ENCODE results near the gene GABRR1.

GABRR1 gene

GRCh38 chr6:89214197-89214596, 3.0 kb downstream of the GABRR1 start:
- no peak for DNase-seq

DNA sequence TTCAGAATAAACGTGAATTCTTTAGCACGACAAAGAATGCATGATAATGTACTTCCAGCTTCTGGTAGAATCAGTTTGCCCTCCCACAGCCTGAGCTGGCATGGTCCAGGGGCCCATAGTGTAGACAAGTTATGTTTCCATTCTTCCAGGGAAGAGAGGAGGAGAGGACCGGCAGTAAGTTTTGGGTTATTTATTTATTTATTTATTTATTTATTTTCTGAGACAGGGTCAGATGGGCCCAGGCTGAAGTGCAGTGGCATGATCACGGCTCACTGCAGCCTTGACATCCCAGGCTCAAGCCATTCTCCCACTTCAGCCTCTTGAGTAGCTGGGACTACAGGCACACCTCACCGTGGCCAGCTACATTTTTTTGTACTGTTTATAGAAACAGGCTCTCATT, 4.7 kb downstream of the GABRR1 start:
- DNase-seq = no peak

- DNase-seq = peak; percentile 16
These were observed 7.7 kb downstream of the GABRR1 start for GRCh38 chr6:89209457-89209856.

DNA sequence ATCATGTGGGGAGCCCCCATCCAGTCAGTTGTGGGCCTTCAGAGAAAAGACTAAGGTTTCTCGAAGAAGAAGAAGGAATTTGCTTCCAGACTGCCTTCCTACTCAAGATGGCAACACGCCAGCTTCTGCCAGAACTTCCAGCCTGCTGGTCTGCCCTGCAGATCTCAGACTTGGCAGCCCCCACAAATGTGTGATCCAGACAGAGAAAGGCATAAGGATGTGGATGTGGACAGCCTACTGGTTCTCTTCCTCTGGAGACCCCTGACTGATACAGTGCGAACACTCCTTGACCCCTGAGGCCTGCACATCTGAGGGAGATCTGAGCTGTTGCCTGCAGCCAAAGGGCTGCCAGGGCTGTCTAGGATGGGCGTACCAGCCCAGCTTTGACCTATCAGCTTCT, 8.6 kb downstream of the GABRR1 start:
- no peak for DNase-seq

GRCh38 chr6:89205819-89206218, 11.3 kb downstream of the GABRR1 start:
- DNase-seq = no peak

DNA sequence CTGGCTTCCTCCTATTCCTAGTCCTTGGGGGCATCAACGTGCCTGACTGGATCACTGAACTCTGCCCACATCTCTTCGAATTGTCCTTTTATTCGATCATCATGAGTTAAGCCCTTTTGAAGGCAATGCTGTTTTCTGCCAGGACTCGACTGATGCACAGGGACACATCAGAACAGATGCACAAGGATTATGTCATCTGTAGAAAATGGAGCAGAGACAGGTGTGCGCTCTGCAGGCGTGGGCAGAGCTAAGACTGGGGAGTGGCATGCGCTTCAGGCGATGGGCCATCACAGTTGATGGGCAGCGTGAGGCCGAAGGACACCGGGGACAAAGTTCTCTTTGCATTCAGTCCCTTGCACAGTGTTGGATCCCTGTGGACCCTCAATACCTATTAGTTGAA, 13.1 kb downstream of the GABRR1 start:
- peak; percentile 2 for DNase-seq

- DNase-seq = no peak
These were observed 16.4 kb downstream of the GABRR1 start for GRCh38 chr6:89200706-89201215.

- DNase-seq = no peak
These were observed 17.6 kb downstream of the GABRR1 start for GRCh38 chr6:89199579-89199978.

- DNase-seq = no peak
These were observed 18.9 kb downstream of the GABRR1 start for GRCh38 chr6:89198235-89198634.

GRCh38 chr6:89197141-89197540, 20.0 kb downstream of the GABRR1 start:
- no peak for DNase-seq

DNA sequence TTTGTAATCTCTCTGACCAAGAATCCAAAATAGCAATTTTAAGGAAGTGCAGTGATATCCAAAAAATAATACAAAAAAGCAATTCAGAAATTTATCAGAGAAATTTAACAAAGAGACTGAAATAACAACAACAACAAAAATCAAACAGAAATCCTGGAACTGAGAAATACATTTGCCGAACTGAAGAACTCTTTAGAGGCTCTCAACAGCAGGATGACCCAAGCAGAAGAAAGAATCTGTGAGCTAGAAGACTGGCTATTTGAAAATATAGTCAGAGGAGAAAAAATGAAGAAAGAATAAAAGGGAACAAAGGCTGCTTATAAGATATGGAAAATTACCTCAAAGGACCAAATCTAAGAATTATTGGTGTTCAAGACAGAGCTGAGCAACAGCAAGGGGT, 22.6 kb downstream of the GABRR1 start:
- no peak for DNase-seq

GRCh38 chr6:89190741-89191140, 26.4 kb downstream of the GABRR1 start:
- DNase-seq = no peak

DNA sequence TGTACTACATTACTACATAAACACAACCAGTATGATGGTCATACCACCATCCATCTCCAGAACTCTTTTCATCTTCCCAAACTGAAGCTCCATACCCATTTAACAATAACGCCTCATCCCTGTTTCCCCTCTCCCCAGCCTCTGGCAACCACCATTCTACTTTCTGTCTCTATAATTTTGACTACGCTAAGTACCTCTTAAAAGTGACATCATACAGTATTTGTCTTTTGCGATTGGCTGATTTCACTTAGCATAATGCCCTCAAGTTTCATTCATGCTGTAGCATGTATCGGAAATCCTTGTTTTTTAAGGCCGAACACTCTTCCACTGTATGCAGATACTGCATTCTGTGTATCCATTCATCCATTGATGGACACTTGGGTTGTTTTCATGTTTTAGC, 29.7 kb downstream of the GABRR1 start:
- no peak for DNase-seq

DNA sequence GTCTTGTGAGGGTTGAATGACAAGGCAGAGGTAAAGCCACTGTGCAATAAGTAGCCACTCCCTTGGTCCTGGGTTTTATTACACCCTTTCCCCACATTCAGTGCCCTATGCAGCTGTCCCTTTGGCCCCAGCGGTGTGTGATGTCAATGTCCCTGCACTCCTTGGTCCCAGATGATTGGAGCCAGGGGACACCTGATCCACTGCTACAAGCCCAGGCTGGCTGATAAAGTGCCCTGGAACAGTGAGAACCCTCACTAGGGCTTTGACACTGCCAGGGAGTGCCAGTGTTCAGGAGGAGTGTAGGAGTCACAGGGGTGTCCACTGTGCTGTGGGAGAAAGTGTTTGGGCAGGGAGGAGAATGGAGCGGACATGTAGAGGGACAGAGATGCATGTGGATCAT, 30.4 kb downstream of the GABRR1 start:
- no peak for DNase-seq

DNA sequence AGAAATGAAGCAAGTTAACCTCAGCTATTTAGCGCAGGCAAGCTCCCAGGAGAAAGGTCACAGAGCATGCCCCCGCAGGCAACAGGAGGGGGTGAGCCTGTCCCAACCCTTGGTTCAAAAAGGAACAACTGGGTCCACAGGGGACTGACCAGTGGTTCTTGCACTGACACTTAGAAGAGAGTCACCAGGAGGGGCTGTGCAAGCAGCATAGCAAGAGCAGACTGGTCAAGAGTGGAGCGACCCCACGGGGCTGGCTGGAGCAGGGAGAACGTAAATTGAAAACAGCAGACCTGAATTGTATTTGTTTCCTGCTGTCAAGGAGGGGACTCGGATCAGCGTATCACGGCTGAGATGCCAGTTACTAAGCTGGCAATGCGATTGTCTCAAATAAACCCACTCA, 32.8 kb downstream of the GABRR1 start:
- peak; percentile 43 for DNase-seq

DNA sequence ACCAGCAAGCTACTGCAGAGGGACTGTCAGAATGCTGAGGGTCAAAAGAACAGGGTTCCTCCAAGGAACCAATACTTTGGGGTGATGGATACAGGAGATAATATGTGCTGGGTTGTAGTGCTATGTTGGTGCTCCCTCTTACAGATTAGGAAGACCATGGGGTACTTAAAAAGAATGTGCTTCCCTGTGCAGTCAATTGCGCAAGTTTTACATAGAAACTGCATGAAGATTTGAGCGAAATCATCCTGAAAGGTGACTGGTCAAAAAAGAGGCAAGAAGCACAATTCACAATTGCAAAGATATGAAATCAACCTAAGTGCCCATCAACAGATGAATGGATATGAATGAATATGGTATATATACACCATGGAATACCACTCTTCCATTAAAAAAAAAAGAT, 33.9 kb downstream of the GABRR1 start:
- no peak for DNase-seq

DNA sequence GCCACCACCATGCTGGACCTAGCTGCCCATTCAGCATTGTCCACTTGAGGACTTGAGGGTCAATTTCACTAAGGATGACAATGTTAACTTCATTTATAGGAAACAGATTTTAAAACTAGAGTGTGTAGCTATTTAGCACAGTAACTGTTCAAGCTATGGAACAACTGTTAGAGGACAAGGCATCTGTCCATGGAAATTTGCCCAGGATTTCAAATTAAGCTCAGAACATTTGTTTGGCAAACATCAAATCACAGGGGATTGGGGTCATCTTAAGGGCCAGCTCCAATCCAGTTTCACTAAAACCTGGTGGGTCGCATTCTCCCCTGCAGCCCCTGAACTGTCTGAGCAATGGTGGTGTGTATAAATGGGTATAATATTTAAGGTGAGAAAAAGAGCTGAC, 36.2 kb downstream of the GABRR1 start:
- DNase-seq = no peak

- DNase-seq = no peak
These were observed 37.0 kb downstream of the GABRR1 start for GRCh38 chr6:89180112-89180511.

DNA sequence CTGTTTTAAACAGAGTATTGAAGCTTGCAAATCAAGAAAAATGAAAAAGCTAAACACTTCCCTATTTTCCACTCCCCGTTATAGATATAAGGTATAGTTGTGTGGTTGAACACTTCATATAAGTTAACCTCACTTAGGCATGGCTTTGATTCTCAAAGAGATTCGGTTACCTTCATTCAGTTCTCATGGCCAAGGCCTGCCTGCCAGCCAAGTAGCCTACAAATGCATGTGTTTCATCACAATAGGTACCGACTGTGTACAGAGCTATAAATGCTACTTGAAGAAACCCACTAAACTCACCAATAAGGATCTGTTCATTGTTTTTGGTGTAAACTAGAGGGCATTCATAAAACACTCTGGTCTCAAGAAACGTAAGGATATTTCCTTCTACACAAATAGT, 43.5 kb downstream of the GABRR1 start:
- DNase-seq = no peak

DNA sequence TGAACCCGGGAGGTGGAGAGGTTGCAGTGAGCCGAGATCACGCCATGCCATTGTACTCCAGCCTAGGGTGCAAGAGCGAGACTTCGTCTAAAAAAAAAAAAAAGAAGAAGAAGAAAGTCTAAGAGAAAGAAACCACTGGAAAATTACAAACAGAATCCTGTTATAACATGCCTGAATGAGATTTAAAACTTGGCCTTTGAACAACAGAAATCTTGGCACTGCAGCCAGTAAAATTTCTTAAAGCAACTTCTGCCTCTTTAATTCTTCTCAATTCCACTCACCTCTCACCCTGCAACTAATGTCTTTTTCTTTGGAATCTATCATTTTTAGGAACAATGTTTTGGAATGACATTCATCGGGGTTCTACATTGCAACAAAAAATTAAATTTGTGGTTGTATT, 45.0 kb downstream of the GABRR1 start:
- DNase-seq = no peak

DNA sequence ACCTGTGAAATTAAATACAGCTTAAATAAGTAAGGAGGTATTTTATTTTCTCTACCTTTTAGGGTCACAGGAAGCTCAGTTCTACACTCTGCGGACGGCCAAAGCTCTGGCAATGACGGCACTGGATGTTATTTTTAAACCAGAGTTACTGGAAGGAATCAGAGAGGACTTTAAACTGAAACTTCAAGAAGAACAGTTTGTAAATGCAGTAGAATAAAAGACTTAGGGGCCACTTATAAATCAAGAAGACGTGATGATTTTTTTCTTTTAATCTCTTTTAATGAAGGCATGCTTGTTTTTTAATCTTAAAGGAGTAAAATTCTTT, 55.1 kb downstream of the GABRR1 start:
- DNase-seq = no peak

- DNase-seq = peak; percentile 3
These were observed 55.7 kb downstream of the GABRR1 start for GRCh38 chr6:89161326-89162046.

- DNase-seq = no peak
These were observed 56.6 kb downstream of the GABRR1 start for GRCh38 chr6:89160331-89161092.

GRCh38 chr6:89154131-89154530, 63.0 kb downstream of the GABRR1 start:
- no peak for DNase-seq
